Ishikawa (cell line): ENCODE data around the gene PIAS4.

Source experiments
- CEBPB ChIP-seq: IDR thresholded peaks from 2 replicates; pipeline ENCODE4 v1.6.1; 2012
- CREB1 ChIP-seq: IDR thresholded peaks from 2 replicates; pipeline ENCODE4 v1.6.1; 2012; ENCODE audit warnings: low read depth
- EGR1 ChIP-seq: IDR thresholded peaks from 2 replicates; pipeline ENCODE4 v1.6.1; 2012
- EP300 ChIP-seq: IDR thresholded peaks from 2 replicates; pipeline ENCODE4 v1.6.1; 2012; ENCODE audit warnings: borderline replicate concordance
- FOXM1 ChIP-seq: IDR thresholded peaks from 2 replicates; pipeline ENCODE4 v1.6.1; 2012; ENCODE audit warnings: low read depth, borderline replicate concordance
- NFIC ChIP-seq: IDR thresholded peaks from 2 replicates; pipeline ENCODE4 v1.6.1; 2012
- RAD21 ChIP-seq: IDR thresholded peaks from 2 replicates; pipeline ENCODE4 v1.6.1; 2012; ENCODE audit warnings: low read depth
- TAF1 ChIP-seq: IDR thresholded peaks from 2 replicates; pipeline ENCODE4 v1.6.1; 2012; ENCODE audit warnings: low read depth, mild to moderate bottlenecking
- TCF12 ChIP-seq: IDR thresholded peaks from 2 replicates; pipeline ENCODE4 v1.6.1; 2012; ENCODE audit warnings: low read depth
- TEAD4 ChIP-seq: IDR thresholded peaks from 2 replicates; pipeline ENCODE4 v1.6.1; 2012
- YY1 ChIP-seq: IDR thresholded peaks from 2 replicates; pipeline ENCODE4 v1.6.1; 2012; ENCODE audit warnings: low read depth
- ZBTB7A ChIP-seq: IDR thresholded peaks from 2 replicates; pipeline ENCODE4 v1.6.1; 2012; ENCODE audit warnings: low read depth
- TF ChIP-seq, protein P1 (sequence below): IDR thresholded peaks from 2 replicates; pipeline ENCODE4 v1.6.1; 2012; ENCODE audit warnings: low read depth, mild to moderate bottlenecking
- TF ChIP-seq, protein P2 (sequence below): IDR thresholded peaks from 2 replicates; pipeline ENCODE4 v1.6.1; 2012
- TF ChIP-seq, protein P3 (sequence below): IDR thresholded peaks from 2 replicates; pipeline ENCODE4 v1.6.1; 2012

Gene PIAS4

DNA sequence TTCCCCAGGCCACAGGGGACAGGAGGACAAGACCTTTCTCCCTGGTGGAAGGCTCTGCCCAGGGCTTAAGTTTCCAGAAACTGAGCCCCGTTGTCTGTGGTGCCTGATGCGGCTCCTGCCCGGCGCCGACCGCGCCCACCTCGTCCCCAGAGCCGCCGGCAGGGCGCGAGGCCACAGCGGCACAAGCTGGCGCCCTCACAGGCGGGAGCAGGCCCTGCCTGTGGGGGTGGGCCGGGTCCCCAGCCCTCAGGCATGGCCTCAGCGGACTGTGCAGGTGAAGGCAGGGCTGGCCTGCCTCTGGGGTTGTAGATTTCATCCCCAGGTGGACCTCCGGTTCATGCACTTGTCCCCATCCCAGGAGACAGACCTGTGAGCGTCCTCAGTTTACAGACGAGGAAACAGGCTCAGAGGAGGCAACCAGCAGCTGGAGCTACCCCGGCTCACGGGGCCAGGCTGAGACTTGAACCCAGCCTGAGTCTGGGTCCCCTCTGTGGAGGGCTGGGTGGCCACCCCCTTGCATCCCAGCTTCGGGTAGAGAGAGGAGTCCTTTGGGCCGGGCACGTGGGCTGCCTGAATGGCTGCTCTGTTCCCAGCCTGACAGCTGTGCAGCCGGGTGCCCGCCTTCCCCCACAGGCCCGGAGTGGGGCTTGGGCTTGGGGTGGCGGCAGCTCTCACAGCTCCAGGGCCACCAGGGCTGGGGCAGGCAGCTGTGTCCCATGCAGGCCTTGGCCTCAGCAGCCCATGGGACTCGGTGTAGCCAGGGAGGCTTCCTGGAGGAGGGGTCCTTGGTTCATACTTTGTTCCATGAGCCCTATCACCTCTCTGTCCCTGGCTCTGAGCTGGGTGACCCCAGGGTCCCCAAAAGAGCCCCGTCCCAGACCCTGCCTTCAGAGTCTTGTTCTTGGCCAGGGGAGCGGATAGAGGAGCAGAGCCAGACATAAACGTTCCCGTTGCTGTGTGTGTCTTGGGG lies 26.8 kb downstream of the PIAS4 start:
- TF ChIP-seq YY1 (no peak), TAF1 (no peak), EP300 (no peak), CEBPB (no peak), RAD21 (no peak), FOXM1 (no peak), TEAD4 (no peak), NFIC (no peak), EGR1 (no peak), ZBTB7A (no peak), TCF12 (no peak)
- TF ChIP-seq, protein P1, sequence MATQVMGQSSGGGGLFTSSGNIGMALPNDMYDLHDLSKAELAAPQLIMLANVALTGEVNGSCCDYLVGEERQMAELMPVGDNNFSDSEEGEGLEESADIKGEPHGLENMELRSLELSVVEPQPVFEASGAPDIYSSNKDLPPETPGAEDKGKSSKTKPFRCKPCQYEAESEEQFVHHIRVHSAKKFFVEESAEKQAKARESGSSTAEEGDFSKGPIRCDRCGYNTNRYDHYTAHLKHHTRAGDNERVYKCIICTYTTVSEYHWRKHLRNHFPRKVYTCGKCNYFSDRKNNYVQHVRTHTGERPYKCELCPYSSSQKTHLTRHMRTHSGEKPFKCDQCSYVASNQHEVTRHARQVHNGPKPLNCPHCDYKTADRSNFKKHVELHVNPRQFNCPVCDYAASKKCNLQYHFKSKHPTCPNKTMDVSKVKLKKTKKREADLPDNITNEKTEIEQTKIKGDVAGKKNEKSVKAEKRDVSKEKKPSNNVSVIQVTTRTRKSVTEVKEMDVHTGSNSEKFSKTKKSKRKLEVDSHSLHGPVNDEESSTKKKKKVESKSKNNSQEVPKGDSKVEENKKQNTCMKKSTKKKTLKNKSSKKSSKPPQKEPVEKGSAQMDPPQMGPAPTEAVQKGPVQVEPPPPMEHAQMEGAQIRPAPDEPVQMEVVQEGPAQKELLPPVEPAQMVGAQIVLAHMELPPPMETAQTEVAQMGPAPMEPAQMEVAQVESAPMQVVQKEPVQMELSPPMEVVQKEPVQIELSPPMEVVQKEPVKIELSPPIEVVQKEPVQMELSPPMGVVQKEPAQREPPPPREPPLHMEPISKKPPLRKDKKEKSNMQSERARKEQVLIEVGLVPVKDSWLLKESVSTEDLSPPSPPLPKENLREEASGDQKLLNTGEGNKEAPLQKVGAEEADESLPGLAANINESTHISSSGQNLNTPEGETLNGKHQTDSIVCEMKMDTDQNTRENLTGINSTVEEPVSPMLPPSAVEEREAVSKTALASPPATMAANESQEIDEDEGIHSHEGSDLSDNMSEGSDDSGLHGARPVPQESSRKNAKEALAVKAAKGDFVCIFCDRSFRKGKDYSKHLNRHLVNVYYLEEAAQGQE = no peak
- TF ChIP-seq, protein P2, sequence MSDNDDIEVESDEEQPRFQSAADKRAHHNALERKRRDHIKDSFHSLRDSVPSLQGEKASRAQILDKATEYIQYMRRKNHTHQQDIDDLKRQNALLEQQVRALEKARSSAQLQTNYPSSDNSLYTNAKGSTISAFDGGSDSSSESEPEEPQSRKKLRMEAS = no peak

DNA sequence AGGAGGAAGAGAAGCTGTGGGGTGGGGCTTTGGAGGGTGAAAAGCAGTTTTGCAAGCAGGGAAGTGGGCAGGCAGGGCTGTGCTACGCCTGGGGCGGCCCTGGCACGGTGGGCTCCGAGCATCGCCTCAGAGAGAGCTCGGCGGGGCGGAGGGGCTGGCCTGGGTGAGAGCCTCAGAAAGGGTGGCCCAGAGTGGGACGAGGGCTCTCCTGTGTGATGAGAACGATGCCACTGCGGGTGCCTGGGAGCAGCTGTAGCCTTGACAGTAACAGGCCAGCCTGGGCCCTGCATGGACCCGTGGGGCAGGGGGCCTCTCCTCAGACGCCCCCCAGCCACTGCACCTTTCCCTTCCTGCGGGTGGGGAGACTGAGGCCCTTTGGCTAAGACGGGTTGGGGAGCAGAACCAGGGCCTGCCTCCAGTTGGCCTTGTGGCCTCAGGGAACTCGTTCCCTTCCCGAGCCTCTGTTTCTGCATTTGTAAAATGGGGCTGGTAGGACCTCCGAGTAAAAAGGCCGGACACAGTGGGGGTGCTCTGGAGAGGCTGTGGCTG lies 27.6 kb downstream of the PIAS4 start:
- TF ChIP-seq TAF1 = no peak
- no peak for TF ChIP-seq EP300
- TF ChIP-seq YY1 = no peak
- no peak for TF ChIP-seq CEBPB
- no peak for TF ChIP-seq CREB1
- TF ChIP-seq, protein P1 = no peak
- no peak for TF ChIP-seq ZBTB7A
- TF ChIP-seq, protein P3, sequence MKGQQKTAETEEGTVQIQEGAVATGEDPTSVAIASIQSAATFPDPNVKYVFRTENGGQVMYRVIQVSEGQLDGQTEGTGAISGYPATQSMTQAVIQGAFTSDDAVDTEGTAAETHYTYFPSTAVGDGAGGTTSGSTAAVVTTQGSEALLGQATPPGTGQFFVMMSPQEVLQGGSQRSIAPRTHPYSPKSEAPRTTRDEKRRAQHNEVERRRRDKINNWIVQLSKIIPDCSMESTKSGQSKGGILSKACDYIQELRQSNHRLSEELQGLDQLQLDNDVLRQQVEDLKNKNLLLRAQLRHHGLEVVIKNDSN = no peak
- TF ChIP-seq TCF12 = no peak
- TF ChIP-seq RAD21 = no peak
- TF ChIP-seq, protein P2 = no peak
- TF ChIP-seq TEAD4 = no peak
- no peak for TF ChIP-seq EGR1
- TF ChIP-seq NFIC = no peak
- TF ChIP-seq FOXM1 = no peak

DNA sequence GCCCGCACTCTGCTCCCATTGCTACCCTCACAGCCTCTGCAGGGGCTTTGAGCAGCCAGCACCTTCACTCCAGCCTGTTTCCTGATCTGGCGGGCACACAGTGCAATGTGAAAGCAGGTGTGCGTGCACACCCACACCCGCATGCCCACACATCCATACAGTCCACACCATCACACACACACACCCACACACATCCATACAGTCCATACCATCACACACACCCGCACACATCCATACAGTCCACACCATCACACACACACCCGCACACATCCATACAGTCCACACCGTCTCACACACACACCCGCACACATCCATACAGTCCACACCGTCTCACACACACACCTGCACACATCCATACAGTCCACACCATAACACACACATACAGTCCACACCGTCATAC lies 28.0 kb downstream of the PIAS4 start:
- TF ChIP-seq, protein P2 = no peak
- TF ChIP-seq NFIC (no peak), TAF1 (no peak), EGR1 (no peak), CEBPB (no peak)
- TF ChIP-seq, protein P3 = no peak

DNA sequence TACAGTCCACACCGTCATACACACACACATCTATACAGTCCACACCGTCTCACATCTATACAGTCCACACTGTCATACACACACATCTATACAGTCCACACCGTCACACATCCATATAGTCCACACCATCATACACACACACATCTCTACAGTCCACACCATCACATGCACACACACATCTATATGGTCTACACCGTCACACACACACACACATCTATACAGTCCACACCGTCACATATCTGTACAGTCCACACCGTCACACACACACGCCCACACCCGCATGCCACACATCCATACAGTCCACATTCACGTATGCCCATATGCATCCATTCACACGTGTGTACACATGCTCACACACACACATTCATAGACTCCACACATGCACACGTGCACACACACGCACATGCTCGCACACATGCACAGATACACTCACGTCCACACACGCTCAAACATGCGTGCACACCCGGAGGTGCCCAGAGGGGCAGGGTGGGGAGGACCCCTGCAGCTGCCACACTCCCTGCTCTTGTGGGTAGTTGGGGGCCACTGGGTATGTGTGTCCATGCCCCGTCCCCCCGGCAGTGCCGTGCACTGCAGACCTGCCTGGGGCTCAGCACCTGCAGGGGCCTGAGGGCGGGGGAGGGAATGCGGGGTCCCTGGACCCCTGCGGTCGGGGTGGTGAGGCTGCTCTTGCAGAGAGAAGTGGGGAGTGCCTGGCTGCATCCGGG lies 29.2 kb downstream of the PIAS4 start:
- TF ChIP-seq, protein P1 = no peak
- TF ChIP-seq CEBPB (no peak), RAD21 (no peak), EP300 (no peak), CREB1 (no peak), ZBTB7A (no peak), NFIC (no peak), TCF12 (no peak), TAF1 (no peak), YY1 (no peak), TEAD4 (no peak)
- TF ChIP-seq, protein P2 = no peak
- TF ChIP-seq, protein P3 = no peak
